GM19351 (cell line): ENCODE results near the gene FXYD7.
A peak's percentile ranks its signal among the peaks of the same experiment; 100 is the strongest.
"Not testable (repeated sequence)": the region's sequence is repeated elsewhere in the genome, so short reads cannot be mapped to it uniquely, and the experiment has no call there.

ENCODE experiments used
- ATAC-seq: cut with Tn5 transposase; IDR thresholded peaks from one replicate; pipeline ENCODE4 v1.9.1; 2021; ENCODE audit warnings: mild to moderate bottlenecking, moderate library complexity; ENCODE audit not compliant: unreplicated experiment

FXYD7 gene

GRCh38 chr19:35142606-35143230, 337 bp upstream of the FXYD7 start:
- ATAC-seq, result no peak

GRCh38 chr19:35143818-35144217, 763 bp downstream of the FXYD7 start:
- no peak for ATAC-seq

GRCh38 chr19:35144259-35144599, 1.2 kb downstream of the FXYD7 start:
- no peak for ATAC-seq

- ATAC-seq, result no peak
Observed at GRCh38 chr19:35144600-35145436, 1.8 kb downstream of the FXYD7 start.

GRCh38 chr19:35146746-35147459, 3.8 kb downstream of the FXYD7 start:
- no peak for ATAC-seq

- ATAC-seq, result no peak
Observed at GRCh38 chr19:35149463-35149862, 6.4 kb downstream of the FXYD7 start.

GRCh38 chr19:35150445-35150844, 7.4 kb downstream of the FXYD7 start:
- ATAC-seq, result no peak

GRCh38 chr19:35151273-35152065, 8.4 kb downstream of the FXYD7 start:
- ATAC-seq, result no peak

GRCh38 chr19:35153129-35153522, 10.1 kb downstream of the FXYD7 start:
- not testable (repeated sequence) for ATAC-seq

- ATAC-seq, result peak; percentile 56
Observed at GRCh38 chr19:35153701-35154524, 10.9 kb downstream of the FXYD7 start.

- ATAC-seq, result peak; percentile 43
Observed at GRCh38 chr19:35154525-35155406, 11.7 kb downstream of the FXYD7 start, which contains the start of gene FXYD5. Gene FXYD5, plus strand, starts transcription at chr19:35154735. Its CDS starts 816 bp downstream, at chr19:35155551.

GRCh38 chr19:35155441-35155840, 12.4 kb downstream of the FXYD7 start:
- ATAC-seq, result peak; percentile 39

GRCh38 chr19:35155981-35156672, 13.1 kb downstream of the FXYD7 start:
- ATAC-seq, result no peak

GRCh38 chr19:35156673-35157014, 13.6 kb downstream of the FXYD7 start:
- no peak for ATAC-seq

GRCh38 chr19:35157431-35157830, 14.4 kb downstream of the FXYD7 start:
- no peak for ATAC-seq

- ATAC-seq, result no peak
Observed at GRCh38 chr19:35159606-35160005, 16.6 kb downstream of the FXYD7 start.

GRCh38 chr19:35160629-35161433, 17.8 kb downstream of the FXYD7 start:
- ATAC-seq, result no peak

- no peak for ATAC-seq
Observed at GRCh38 chr19:35161434-35161743, 18.3 kb downstream of the FXYD7 start.
